ENCODE measurements around the gene UBE2L3.

DNA sequence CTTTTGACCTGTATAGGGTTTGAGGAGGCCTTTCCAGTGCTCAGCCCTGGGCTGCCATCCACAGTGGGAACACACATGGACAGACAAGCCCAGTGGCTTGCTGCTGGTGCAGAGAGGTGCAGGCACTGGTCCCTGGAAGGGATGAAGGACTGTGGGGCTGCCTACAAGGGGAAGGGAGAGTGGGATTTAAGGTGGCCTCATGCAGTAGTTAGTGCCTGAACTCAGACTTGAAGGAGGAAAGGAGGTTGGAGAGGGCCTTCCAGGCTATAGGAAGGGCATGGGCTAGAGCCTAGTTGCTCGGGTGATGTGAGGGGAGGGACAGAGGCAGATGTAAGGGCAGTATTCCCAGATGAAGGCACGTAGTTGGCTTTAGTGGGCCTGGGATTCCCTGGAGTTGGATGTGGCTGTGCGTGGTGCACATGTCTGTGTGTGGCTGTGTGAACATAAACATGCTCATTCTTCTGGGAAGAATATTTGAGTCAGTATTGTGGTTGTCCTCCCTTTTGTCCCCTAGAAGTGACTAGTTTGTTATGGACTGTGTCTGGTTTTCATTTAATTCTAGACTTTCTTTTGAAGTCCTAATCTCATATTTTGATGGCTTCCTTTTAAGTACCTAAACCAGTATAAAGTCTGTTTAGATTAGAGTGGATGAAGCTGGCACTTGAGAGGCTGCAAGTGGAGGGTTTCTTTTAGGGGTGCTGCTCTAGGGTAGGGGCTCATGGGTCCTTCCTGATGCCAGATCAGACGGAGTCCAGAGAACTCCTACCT is 43.9 kb downstream of the UBE2L3 start:
- TF ChIP-seq, protein P1, sequence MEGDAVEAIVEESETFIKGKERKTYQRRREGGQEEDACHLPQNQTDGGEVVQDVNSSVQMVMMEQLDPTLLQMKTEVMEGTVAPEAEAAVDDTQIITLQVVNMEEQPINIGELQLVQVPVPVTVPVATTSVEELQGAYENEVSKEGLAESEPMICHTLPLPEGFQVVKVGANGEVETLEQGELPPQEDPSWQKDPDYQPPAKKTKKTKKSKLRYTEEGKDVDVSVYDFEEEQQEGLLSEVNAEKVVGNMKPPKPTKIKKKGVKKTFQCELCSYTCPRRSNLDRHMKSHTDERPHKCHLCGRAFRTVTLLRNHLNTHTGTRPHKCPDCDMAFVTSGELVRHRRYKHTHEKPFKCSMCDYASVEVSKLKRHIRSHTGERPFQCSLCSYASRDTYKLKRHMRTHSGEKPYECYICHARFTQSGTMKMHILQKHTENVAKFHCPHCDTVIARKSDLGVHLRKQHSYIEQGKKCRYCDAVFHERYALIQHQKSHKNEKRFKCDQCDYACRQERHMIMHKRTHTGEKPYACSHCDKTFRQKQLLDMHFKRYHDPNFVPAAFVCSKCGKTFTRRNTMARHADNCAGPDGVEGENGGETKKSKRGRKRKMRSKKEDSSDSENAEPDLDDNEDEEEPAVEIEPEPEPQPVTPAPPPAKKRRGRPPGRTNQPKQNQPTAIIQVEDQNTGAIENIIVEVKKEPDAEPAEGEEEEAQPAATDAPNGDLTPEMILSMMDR (IDR thresholded peaks at IDR 0.05), result no peak
- no peak for TF ChIP-seq ZFX (IDR thresholded peaks at IDR 0.05; ENCODE audit: borderline replicate concordance)

Measured in 22Rv1 (cell line).